Endothelial cell of umbilical vein (primary cell): ENCODE data around the gene FGD3. TPM values are rescaled to one million over a fixed set of nuclear protein-coding genes. Genes with fewer than 3 reads are reported as not detected.

Experiments
- BruUV-seq: library from RNA; stranded (reverse); fragments of 400-500 nt; replicated peaks from 2 replicates; lab custom pipeline; 2021; lab: Mats Ljungman, UMichigan
- CTCF ChIA-PET: fragments of 300-600, 350-600 bp; sonication (Branson Sonifier 250); formaldehyde crosslinking; loops from one replicate; lab custom pipeline; 2021; ENCODE audit warnings: antibody characterized with exemption, inconsistent platforms; lab: Charles Lee
- POLR2A ChIA-PET: fragments of 300-600, 350-600 bp; sonication (Branson Sonifier 250); formaldehyde crosslinking; loops from one replicate; lab custom pipeline; 2021; ENCODE audit warnings: antibody characterized with exemption, inconsistent platforms; lab: Charles Lee
- DNase-seq: peaks from one replicate; pipeline ENCODE4 v3.0.0-alpha.2; 2011; ENCODE audit warnings: low read depth, low spot score
- FAIRE-seq: peaks from 2 replicates; lab custom pipeline; 2011; peaks lifted over from hg19 to GRCh38; lab: Jason Lieb, UNC
- H2AFZ ChIP-seq: 2 replicates; pipeline ENCODE4 v1.6.0; 2012; ENCODE audit warnings: low read depth, low read length, control low read depth, inconsistent platforms
- H3K27ac ChIP-seq: 2 replicates; pipeline ENCODE4 v1.5.1; 2011; ENCODE audit warnings: low read depth, mild to moderate bottlenecking, control low read depth, low read length, moderate library complexity; ENCODE audit not compliant: insufficient read depth
- H3K27me3 ChIP-seq, 2 experiments: 2 replicates each; pipeline versions ENCODE4 v1.6.0 to v1.6.1; 2011; ENCODE audit warnings: low read length in 2 of 2, mixed read lengths in 1 of 2; ENCODE audit not compliant: control insufficient read depth in 2 of 2, insufficient read depth in 2 of 2
- H3K36me3 ChIP-seq, 2 experiments: 2 replicates in 1 of 2; 3 replicates in 1 of 2; pipeline ENCODE4 v1.5.1; 2011; ENCODE audit warnings: low read length in 2 of 2, mild to moderate bottlenecking in 1 of 2, moderate library complexity in 1 of 2; ENCODE audit not compliant: control insufficient read depth in 2 of 2, insufficient read depth in 2 of 2; ENCODE audit errors: extremely low read depth in 1 of 2
- H3K4me1 ChIP-seq: 3 replicates; pipeline ENCODE4 v1.5.1; 2011; ENCODE audit warnings: mild to moderate bottlenecking, low read length; ENCODE audit not compliant: control insufficient read depth, insufficient read depth; ENCODE audit errors: extremely low read depth
- H3K4me2 ChIP-seq: 2 replicates; pipeline ENCODE4 v1.6.1; 2011; ENCODE audit warnings: low read length, control low read depth, mixed read lengths; ENCODE audit not compliant: insufficient read depth
- H3K4me3 ChIP-seq, 3 experiments: fragments of 200-600 bp in 1 of 3; sonication (generic), shearing (Covaris generic) in 1 of 3; replicated peaks in 1 of 3; 2 replicates each; pipeline ENCODE4 v1.5.1; 2011 to 2016; ENCODE audit warnings: control low read depth in 3 of 3, low read length in 3 of 3, mild to moderate bottlenecking in 2 of 3, inconsistent platforms in 1 of 3, low read depth in 1 of 3, moderate library complexity in 1 of 3; ENCODE audit not compliant: insufficient read depth in 1 of 3
- H3K79me2 ChIP-seq: 2 replicates; pipeline ENCODE4 v1.6.0; 2012; ENCODE audit warnings: low read length, inconsistent platforms; ENCODE audit not compliant: control insufficient read depth, insufficient read depth
- H3K9ac ChIP-seq: replicated peaks from 2 replicates; pipeline ENCODE3; 2011; ENCODE audit warnings: low read length, control low read depth; ENCODE audit not compliant: insufficient read depth; ENCODE audit errors: extremely low read depth
- H3K9me1 ChIP-seq: replicated peaks from 3 replicates; pipeline ENCODE4 v1.6.0; 2011; ENCODE audit warnings: mild to moderate bottlenecking, low read length; ENCODE audit not compliant: control insufficient read depth, insufficient read depth; ENCODE audit errors: extremely low read depth
- H3K9me3 ChIP-seq: replicated peaks from 2 replicates; pipeline ENCODE4 v1.5.1; 2012; ENCODE audit warnings: low read length, inconsistent platforms; ENCODE audit not compliant: control insufficient read depth, insufficient read depth
- H4K20me1 ChIP-seq: replicated peaks from 2 replicates; pipeline ENCODE3; 2011; ENCODE audit warnings: mild to moderate bottlenecking, low read length; ENCODE audit not compliant: control insufficient read depth, insufficient read depth; ENCODE audit errors: extremely low read depth
- EZH2 ChIP-seq: IDR thresholded peaks from 2 replicates; pipeline ENCODE4 v1.6.1; 2012; ENCODE audit warnings: borderline replicate concordance, low read depth, mild to moderate bottlenecking, moderate library complexity, low read length, inconsistent platforms; ENCODE audit not compliant: severe bottlenecking
- FOS ChIP-seq: IDR thresholded peaks from 2 replicates; pipeline ENCODE4 v1.6.1; 2011; ENCODE audit warnings: mild to moderate bottlenecking, low read length, moderate library complexity, borderline replicate concordance; ENCODE audit not compliant: insufficient read depth
- GATA2 ChIP-seq: IDR thresholded peaks from 2 replicates; pipeline ENCODE4 v1.7.0; 2011; ENCODE audit warnings: low read depth, mild to moderate bottlenecking, moderate library complexity, mixed read lengths, low read length; ENCODE audit not compliant: insufficient read length, insufficient read depth
- JUN ChIP-seq: IDR thresholded peaks from 2 replicates; pipeline ENCODE4 v1.6.1; 2011; ENCODE audit warnings: borderline replicate concordance, low read depth; ENCODE audit not compliant: insufficient read length, insufficient read depth
- POLR2A ChIP-seq: IDR thresholded peaks from 2 replicates; pipeline ENCODE4 v1.6.1; 2012; ENCODE audit warnings: low read depth, mild to moderate bottlenecking, control low read depth, low read length
- POLR2AphosphoS5 ChIP-seq: IDR thresholded peaks from 2 replicates; pipeline ENCODE4 v1.6.1; 2012; ENCODE audit warnings: low read depth, mild to moderate bottlenecking, control low read depth, low read length, moderate library complexity; ENCODE audit not compliant: insufficient read depth
- dilution Hi-C: fragments of 300-500 bp; cut with MboI; formaldehyde crosslinking; loops from one replicate; pipeline ENCODE4 v1.15.0; 2019; ENCODE audit warnings: low sequenced_read_pairs; ENCODE audit not compliant: extremely low pct_ligation_motif_present
- intact Hi-C: fragments of 100-400 bp; cut with micrococcal nuclease; formaldehyde crosslinking; loops from one replicate; pipeline ENCODE4 v1.10.0; 2022
- polyA plus RNA-seq, 4 experiments: library from polyadenylated mRNA; depleted of rRNA in 3 of 4; stranded (reverse) in 3 of 4; unstranded in 1 of 4; fragments of >200 nt; gene quantifications; 2 replicates each; pipeline versions ENCODE4 v1.2.1 to v1.2.3, GENCODE V29; 2011 to 2012; ENCODE audit warnings: missing spikeins in 1 of 4
- total RNA-seq: library from RNA; stranded (reverse); gene quantifications from 2 replicates; pipeline ENCODE4 v1.2.3, GENCODE V29; 2021
- TF ChIP-seq, protein P1 (sequence below): IDR thresholded peaks from 2 replicates; pipeline ENCODE4 v1.6.1; 2011; ENCODE audit not compliant: insufficient read depth, insufficient read length
- TF ChIP-seq, protein P2 (sequence below), 2 donors: IDR thresholded peaks; 1 replicate in 1 of 2; 2 replicates in 1 of 2; pipeline ENCODE4 v1.5.1; 2011; ENCODE audit warnings: low read length in 2 of 2, mild to moderate bottlenecking in 2 of 2, moderate library complexity in 2 of 2, control low read depth in 1 of 2, inconsistent platforms in 1 of 2, low read depth in 1 of 2; ENCODE audit not compliant: insufficient read depth in 1 of 2; ENCODE audit errors: extremely low read depth in 1 of 2

Gene FGD3
- total and polyA plus RNA-seq, 2 donors (not counting 3 experiments of a cell fraction or from before 2014, with no cell fraction given) = not detected

DNA sequence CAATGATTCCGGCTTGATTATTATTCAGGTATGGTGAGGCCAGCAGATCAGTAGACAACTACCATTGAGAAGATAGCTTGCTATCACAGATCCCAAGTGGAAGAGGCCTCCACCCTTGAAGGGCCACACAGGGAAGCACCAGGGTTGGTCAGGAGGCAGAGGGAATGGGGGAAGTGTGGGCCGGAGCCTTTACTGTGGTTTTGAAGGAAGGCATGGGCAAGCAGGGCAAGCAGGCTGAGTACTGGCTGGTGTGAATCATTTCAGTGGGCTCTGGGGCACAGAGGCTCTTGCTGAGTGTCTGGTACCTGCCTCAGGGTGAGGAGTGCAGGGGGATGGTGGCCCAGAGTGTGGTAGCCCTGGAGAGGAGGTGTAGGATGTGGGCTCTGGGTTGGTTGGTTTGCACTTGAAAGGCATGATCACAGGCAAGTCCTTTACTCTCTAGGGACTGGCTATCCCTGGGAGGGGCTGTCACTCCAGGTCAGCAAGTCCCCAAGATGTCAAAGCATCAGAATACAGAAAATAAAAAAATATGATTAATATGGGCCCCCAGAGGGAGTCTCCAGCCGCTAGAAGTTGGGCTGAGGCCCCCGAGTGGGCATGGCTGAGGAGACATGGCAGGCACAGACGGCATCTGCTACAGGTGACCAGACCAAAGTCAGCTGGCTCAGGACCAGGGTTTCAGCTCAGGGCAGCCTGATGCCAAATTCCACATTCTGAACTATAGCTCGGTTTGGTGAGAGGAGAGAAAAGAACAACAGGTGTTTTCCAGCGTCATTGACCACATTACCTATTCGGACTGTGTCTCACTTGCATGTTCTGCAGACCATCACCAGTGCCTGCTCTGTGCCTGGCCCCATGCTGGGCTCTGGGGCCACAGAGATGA, 101.5 kb downstream of the FGD3 start:
- H3K9me1 ChIP-seq = no peaks in the 10 kb centered on the region
- TF ChIP-seq EZH2 (no peak), GATA2 (no peak), POLR2AphosphoS5 (no peak), JUN (no peak), POLR2A (no peak), FOS (no peak)
- TF ChIP-seq, protein P1, sequence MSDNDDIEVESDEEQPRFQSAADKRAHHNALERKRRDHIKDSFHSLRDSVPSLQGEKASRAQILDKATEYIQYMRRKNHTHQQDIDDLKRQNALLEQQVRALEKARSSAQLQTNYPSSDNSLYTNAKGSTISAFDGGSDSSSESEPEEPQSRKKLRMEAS = no peak
- TF ChIP-seq, protein P2, sequence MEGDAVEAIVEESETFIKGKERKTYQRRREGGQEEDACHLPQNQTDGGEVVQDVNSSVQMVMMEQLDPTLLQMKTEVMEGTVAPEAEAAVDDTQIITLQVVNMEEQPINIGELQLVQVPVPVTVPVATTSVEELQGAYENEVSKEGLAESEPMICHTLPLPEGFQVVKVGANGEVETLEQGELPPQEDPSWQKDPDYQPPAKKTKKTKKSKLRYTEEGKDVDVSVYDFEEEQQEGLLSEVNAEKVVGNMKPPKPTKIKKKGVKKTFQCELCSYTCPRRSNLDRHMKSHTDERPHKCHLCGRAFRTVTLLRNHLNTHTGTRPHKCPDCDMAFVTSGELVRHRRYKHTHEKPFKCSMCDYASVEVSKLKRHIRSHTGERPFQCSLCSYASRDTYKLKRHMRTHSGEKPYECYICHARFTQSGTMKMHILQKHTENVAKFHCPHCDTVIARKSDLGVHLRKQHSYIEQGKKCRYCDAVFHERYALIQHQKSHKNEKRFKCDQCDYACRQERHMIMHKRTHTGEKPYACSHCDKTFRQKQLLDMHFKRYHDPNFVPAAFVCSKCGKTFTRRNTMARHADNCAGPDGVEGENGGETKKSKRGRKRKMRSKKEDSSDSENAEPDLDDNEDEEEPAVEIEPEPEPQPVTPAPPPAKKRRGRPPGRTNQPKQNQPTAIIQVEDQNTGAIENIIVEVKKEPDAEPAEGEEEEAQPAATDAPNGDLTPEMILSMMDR (IDR thresholded peaks at IDR 0.05; ENCODE audit: extremely low read depth in 1 of 2, insufficient read depth in 1 of 2, low read depth in 1 of 2, low read length in 2 of 2) = no peak
- H3K4me1 ChIP-seq = no peaks in the 10 kb centered on the region
- dilution Hi-C loops = no loop called here
- H3K36me3 ChIP-seq = no peaks in the 10 kb centered on the region
- no peak overlapping the region for H2AFZ ChIP-seq
- POLR2A ChIA-PET = no interaction called here
- no peak overlapping the region for H3K27ac ChIP-seq
- H3K4me3 ChIP-seq = no peak overlapping the region
- intact Hi-C loops = no loop called here
- CTCF ChIA-PET = interaction anchor here (0.8 kb wide), 1 partner anchor 45 kb away, joined by 3 read pairs; no protein-coding TSS in a partner anchor
- BruUV-seq = no TSS peak
- DNase-seq (no peak), FAIRE-seq (no peak)
- H3K79me2 ChIP-seq = no peaks in the 10 kb centered on the region
- no peak overlapping the region for H3K4me2 ChIP-seq
- no peaks in the 10 kb centered on the region for H4K20me1 ChIP-seq
- H3K9ac ChIP-seq = no peak overlapping the region
- H3K9me3 ChIP-seq = no peaks in the 10 kb centered on the region
- no peaks in the 10 kb centered on the region for H3K27me3 ChIP-seq
